ENCODE results near the gene PNMA1. TPM values are rescaled to one million over a fixed set of nuclear protein-coding genes. Genes with fewer than 3 reads are reported as not detected.

PNMA1 gene, protein sequence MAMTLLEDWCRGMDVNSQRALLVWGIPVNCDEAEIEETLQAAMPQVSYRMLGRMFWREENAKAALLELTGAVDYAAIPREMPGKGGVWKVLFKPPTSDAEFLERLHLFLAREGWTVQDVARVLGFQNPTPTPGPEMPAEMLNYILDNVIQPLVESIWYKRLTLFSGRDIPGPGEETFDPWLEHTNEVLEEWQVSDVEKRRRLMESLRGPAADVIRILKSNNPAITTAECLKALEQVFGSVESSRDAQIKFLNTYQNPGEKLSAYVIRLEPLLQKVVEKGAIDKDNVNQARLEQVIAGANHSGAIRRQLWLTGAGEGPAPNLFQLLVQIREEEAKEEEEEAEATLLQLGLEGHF
- 28.5 and 36.6 TPM in 2 replicates for total RNA-seq

GRCh38 chr14:73713803-73714655 is at the start of gene PNMA1:
Gene PNMA1, minus strand, starts transcription at chr14:73714384. Its CDS starts 745 bp downstream, at chr14:73713639.

Other genes with a start within 250 kb of the PNMA1 start
- gene RIOX1, start 223.5 kb downstream of the PNMA1 start, total RNA-seq, result 14.3 and 15.4 TPM in 2 replicates
- 8.6 and 19.0 TPM in 2 replicates for gene ACOT1, start 177.2 kb downstream of the PNMA1 start, total RNA-seq
- under 0.01 TPM in 1 of 2 replicates, not detected in the other for gene HEATR4, start 155.4 kb downstream of the PNMA1 start, total RNA-seq
- 25.4 and 40.7 TPM in 2 replicates for gene ACOT2, start 145.2 kb downstream of the PNMA1 start, total RNA-seq
- 0.46 and 0.59 TPM in 2 replicates for gene ACOT4, start 122.5 kb downstream of the PNMA1 start, total RNA-seq
- gene ACOT6, start 101.9 kb downstream of the PNMA1 start, total RNA-seq, result not detected in 2 replicates
- 11.3 and 17.5 TPM in 2 replicates for gene DNAL1, start 69.4 kb downstream of the PNMA1 start, total RNA-seq
- 4.7 and 8.3 TPM in 2 replicates for gene PTGR2, start 137.4 kb upstream of the PNMA1 start, total RNA-seq
- 66.9 and 72.5 TPM in 2 replicates for gene ZNF410, start 172.5 kb upstream of the PNMA1 start, total RNA-seq
- 4.2 and 4.4 TPM in 2 replicates for gene FAM161B, start 235.7 kb upstream of the PNMA1 start, total RNA-seq
- gene COQ6, start 235.9 kb upstream of the PNMA1 start, total RNA-seq, result 26.4 and 27.0 TPM in 2 replicates